ENCODE measurements around the gene LHPP.

LHPP gene

DNA sequence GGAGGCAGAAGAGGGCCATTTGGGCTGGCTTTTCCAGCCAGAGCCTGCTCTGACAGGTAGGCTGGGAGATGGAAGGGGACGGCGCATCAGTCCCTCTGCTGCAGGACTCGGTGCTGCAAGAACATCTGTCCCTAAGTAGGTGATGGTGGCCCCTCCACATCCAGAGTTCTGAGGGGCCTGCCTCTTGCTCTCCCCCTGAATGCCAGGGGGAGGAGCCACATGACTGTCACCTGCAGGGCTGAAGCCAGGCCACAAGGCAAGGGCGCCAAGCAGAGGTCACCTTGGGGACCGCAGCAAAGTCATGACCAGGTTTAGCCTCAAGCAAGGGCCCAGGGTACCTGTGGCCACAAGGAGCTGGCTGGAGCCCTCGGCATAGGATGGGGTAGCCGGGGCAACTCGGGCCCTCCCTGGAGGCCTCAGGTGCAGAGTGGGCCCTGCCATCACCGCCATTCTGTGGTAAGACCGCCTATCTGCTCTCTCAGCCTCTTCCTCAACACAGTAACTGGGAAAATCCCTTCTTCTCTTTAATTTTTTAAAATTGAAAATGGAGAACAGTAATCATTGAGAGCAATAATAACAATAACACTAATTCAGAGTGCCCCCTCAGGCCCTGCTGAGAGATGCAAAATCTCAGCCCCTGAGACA lies 183.3 kb downstream of the LHPP start:
- no peak for DNase-seq (ENCODE audit: low spot score)

DNA sequence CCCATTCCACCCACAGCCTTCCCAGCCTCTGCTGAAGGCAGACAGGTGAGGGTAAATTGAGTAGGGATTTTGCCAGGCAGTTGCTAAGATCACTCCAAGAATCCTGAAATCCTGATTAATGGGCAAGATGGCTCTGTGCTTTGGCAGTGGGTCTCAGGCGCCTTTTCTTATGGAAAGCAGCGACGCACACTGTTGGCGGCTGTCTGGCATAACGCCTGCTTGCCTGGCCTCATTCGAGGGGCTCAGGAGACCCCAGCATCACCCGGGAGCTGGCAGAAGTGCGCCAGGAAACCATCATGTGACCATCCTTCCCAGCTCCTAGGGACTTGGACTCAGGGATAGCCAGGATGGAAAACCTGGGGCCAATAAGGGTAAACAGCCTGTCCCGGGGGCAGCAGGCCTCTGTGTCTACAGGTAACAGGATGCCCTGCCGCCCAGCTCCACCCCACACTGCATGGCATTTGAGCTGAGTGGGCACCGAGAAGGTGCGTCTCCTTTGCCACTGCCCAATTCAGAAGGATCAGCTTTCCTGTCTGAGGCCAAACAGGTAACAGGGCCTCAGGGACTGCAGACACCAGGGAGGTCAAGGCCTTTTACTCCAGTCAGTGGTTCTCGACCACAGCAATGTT lies 184.0 kb downstream of the LHPP start:
- no peak for DNase-seq (ENCODE audit: low spot score)

DNA sequence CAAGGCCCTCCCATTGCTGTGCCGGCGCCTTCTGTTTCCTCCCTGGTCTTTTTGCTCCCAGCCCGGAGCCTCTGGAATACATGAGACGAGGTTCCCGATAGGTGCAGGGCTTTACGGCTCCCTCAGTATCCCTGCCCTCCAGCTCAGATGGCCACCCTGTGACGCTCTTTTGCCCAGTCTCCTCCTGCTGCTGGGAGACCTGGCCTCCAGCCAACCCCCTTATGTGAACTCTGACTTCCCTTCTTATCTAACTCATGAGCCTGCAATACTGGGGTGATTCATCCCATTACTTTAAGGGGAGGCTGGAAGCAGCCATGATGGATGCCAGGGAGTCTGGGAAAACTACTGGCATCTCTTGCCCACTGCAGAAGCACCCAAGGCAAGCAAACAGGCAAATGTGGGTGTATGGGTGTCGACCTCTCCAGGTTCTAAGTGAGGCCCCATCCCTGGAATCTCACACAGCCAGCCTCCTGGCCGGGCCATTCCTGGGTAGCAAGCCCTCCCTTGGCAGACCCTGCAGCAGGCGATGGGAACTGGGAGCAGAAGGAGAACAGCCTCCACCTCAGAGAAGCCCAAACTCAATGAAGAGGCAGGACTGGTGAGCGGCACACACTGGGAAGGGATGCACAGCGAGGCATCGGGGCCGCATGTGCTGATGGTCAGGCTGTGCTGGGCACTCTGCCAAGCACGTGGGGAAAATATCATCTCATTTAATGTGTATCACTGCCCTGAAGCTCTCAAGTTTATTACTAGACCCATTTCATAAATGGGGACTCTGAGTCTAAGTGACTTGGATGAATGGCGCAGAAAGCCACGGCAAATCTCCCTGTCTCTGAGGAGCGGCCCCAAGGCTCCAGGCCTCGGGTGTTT lies 185.1 kb downstream of the LHPP start:
- no peak for DNase-seq (ENCODE audit: low spot score)

DNA sequence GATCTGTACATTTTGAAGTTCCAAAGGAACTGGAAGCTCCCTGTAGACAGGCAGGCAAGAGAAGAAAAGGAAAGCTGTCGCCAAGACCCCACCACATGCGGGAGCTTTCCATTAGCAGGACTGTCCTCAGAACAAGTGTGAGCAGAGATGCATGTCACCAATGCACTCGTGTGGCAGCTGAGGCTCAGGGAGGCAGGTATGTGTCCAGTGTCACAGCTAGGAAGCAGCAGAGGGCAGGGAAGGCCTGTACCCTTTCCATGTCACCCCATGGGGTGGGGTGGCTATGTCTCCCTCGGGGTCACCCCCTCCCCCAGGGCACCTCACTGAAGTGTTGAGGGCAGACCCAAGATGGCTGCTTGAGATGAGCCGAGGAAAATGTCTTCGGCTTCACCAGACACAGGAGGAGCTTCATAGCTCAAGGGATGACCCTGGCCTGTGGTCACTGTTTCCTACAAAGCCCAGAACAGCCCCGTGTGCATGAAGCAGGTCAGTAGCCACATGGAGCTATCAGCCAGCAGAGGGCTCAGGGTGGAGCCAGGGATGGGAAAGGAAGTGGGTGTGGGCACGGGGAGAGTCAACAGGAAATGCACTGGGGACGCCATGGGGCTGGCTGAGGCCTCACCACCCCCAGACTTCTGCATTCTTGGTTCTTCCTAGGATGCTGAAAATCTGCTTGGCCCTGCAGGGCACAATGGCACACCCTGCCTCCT lies 186.0 kb downstream of the LHPP start:
- DNase-seq (ENCODE audit: low spot score), result peak; percentile 34

DNA sequence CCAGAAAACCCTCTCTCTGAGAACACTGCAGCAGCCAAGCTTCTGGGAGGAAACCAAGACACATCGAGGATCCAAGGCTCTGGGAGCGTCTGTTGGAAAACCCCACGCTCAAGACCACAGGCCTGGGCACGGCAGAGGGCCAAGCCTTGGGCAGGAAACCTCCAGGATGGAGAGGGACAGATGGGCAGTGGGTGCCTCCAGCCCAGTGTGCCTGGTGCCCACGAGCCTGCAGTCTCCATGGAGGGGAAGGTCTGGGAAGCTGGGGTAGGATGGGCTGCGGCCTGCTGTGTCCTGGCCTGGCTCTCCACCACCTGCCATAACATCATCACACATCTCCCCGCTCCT lies 186.5 kb downstream of the LHPP start:
- DNase-seq (ENCODE audit: low spot score), result no peak

DNA sequence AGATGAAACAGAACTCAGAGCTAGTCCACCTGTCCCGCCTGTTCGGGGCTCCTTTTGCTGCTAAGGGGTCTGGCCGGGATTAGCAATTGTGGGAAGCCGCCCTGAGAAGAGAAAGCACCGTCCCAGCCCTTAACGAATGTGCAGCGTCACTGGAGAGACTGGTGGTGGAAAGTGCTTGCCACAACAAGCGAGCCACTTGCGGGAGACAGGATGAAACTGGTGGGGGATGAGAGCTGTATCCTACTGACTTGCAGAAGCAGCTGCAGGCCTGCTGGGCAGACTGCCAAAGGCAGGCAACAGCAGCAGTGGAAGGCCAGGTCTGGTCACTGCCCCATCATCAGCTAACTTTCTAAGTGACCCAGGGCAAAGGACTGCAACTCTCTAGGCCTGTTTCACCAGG lies 187.1 kb downstream of the LHPP start:
- no peak for DNase-seq (ENCODE audit: low spot score)

DNA sequence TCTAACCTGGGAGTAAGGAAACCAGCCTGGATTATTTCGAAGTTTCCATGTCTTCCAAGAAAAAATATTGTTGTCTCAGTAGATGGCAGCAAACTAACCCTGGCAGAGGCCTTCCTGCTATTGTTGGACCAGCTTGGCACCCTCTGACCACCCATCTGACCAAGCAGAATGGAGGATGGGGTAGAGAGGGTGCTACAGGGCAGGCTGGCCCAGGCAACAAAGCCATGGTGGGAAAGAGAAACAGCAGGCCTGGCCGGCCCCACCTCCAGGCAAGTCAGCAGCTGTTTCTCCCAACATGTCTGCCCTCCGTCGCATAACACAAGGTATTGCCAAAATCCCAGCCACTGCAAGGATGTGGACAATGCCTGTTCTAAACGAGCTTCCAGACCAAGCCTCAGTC lies 187.6 kb downstream of the LHPP start:
- DNase-seq (ENCODE audit: low spot score), result no peak

DNA sequence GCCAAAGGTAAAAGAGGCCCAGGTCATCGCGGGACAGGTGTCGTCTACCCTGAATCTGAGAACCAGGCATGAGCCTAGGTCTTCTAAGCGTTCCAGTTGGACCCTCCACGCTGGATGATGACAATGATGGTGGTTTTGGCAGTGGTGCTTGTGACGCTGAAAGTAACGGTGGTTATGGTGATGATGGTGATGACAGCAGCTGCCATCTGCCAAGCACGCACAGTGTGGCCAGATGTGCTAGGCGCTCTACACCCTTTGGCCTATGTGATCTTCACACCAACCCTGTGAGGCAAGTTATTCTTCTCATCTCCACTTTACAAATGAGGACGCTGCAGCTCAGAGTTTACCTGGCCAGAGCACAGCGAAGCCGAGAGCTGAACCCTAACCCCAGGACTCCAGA lies 188.6 kb downstream of the LHPP start:
- no peak for DNase-seq (ENCODE audit: low spot score)

DNA sequence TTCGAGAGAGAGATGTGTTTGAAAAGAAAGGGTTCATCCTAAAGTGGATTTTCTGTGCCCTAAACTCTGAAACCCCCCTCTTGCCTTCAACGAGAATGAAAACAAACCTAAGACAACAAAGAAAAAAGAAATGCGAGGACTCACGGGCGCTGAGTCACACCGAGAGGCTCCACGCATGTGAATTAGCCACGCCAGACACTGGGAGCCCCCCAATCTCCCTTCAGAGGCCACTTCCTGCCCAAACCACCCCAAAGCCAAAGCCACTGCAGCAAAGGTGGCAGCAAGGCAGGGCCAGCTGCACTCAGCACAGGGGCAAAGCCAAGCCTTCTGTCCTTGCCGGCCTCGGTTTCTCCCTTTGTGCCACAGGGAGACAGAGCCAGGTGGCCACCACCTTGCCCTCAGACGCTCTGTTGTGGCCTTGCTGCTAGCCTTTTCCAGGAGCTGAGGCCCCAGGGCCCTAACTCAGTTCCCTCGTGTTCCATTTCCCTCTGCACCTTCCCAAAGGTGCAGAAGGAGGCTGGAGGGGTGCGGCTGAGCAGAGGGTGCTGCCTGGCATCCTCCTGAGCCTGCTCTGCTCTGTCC lies 189.3 kb downstream of the LHPP start:
- no peak for DNase-seq (ENCODE audit: low spot score)

DNA sequence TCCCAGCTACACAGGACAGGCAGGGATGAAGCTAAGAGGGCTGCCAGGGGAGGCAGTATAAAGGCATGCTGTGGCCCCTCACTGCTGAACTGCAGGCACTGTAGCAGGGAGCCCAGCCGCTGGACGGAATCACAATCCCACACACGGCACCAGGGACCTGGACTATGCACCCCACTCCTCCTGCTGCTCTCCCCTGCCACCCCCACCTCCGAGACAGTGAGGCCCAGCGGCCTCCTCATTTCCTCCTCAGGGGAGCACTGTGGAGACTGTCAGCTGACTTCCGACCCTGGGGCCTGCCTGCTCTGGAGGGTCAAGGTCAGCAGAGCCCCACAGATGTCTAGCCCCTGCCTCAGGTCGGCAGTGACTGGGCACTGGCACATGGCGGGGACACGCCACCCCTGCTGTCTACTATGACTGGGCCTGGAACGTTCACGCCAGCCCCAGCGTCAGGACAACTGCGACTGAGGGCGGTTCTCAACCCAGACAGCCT lies 189.8 kb downstream of the LHPP start:
- DNase-seq (ENCODE audit: low spot score), result no peak

DNA sequence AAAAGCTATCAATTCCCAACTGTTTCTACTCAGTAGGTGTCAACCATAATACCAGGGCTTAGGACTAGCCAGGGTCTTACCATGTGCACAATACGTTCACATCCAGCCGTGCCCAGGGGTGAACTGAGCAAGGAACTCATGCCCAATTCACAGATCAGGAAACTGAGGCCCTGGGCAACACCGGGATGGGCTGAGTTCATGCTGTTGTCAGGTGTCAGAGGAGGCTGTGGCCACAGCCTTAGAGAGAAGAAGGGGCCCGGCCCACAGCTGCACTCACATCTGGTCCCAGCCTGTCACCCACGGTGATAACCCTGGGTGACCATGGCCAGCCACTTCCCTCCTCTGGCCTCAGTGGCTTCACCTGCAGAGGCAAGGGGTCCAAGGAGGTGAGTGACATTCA lies 190.6 kb downstream of the LHPP start:
- DNase-seq (ENCODE audit: low spot score), result no peak

DNA sequence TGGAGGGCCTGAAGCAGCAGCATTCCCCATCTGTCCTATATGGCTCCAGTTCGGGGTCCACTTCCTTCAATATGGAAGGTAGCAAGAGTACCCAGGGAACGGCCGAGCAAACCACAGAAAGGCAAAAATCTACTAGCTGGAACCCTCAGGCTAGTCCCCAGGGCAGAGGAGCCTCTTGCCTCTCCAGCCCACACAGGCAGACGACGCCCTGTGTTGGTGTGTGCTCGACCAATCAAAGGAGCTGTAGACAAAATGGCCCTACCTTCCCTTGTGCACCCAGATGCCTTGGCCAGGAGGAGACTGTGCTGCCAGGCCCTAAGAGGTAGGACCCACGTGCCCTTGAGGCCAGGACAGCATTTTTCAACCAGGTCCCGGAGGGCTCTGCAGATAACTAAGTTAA lies 191.1 kb downstream of the LHPP start:
- no peak for DNase-seq (ENCODE audit: low spot score)

DNA sequence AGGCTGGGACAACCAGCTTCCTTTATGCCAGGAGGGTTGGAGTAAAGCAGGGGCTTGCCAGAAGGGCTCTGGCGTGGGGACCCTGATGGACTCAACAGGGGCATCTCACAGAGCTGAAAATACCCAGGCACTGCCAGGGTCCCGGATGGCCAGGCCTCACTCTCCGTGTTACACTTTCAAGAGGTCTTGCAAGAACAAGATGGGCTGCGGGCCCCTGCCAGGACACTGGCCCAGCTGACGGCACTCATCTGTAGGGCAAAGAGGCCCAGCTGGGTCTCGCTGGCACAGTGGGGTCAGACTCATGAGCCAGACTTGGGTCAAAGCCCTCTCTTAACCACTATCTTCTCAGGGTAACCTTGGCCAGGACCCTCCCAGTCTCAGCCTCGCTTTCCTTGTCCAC lies 191.7 kb downstream of the LHPP start:
- DNase-seq (ENCODE audit: low spot score), result no peak

DNA sequence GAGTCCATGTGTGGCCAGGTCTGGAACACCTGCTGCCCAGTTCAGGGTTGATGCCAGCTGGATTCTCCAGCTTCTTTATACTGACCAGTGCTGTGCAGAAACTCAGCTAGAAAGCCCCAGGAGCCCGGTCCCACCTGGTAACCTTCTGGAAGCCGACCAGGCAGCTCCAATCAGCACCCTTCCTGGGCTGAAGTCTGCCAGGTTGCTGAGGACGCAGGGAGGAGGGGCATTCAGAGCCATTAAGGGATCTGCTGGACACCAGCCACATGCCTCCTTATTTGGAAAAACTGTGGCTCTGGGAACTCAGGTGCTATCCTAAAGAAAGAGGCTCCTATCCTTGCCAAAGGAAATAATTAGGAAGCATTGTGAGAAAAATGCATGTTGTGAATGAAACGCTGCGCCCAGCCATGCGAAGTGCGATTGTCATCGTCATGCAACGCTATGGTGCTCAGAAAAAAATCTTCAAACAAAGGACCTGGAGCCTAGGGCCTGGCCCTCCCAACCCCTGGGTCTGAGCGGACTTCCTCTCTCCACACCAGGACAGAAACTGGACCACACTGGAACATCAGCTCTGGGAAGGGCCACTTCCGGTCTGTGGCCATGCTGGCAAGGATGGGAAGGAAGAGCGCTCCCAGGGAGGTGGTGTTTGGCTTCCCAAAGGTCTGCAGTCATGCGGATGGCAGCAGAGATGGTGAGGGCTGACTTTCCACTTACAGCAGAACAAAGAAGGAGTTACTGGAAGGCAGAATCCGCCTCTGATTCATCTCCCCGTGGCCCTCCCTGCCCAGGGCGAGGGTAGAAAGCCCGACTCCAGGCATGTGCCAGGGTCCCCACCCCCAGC lies 192.4 kb downstream of the LHPP start:
- no peak for DNase-seq (ENCODE audit: low spot score)

DNA sequence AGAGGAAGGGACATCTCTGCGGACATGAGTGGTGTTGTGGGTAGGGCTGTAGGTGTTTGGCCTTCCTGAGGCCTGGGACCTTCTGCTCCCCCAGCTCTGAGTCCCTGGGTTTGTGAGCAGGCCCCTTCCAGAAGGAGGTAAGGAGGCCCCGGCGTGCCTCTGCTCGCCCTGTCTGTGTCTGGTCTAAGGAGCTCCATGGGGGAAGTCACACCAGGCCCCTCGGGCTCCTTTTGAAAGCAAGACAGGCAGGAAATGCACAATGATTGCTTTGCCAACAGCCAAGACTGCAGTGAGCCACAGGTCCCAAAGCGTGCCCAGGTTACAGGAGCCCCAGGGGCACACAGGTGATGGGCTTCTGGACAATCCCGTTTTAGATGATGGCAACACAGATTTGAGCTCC lies 193.1 kb downstream of the LHPP start:
- DNase-seq (ENCODE audit: low spot score), result no peak

DNA sequence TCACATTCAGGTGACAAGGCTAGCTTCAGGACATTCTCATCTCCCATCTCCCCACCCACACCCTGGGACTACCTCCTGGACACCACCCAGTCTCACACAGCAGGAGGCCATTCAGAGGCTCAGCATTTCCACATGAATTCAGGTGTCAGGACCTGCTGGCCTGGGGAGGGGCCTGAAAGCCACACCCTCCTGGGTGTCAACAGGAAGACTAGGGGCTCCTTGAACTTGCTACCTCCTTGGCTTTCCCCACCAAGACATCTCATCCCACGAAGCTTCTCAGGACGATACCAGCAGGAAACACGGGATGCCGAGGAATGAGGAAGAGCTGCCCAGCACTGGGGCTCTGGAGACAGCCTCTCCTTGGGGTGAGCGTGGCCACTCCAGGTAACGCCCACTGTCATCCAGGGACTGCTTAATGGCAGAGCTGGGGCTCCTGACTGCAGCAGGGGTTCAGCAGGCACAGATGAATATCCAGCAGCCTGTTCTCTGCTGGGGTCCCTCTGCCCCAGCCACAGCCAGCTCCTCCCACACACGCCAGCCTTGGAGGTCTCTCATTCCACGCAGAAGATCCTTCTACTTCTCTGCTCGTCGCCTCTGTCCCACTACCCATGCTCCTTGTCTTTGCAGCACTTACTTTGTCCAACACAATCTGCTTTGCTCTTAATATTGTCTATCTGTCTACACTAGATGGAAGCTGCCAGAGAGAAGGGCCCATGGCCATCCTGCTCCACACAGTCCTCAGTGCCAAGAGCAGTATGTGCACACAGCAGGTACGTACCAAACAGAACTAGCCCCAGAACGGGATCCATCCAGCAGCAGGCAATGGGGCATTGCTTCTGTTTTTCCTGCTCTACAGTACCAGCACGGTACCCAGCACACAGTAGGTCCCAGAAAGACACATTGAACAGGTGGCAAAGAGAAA lies 193.8 kb downstream of the LHPP start:
- no peak for DNase-seq (ENCODE audit: low spot score)

DNA sequence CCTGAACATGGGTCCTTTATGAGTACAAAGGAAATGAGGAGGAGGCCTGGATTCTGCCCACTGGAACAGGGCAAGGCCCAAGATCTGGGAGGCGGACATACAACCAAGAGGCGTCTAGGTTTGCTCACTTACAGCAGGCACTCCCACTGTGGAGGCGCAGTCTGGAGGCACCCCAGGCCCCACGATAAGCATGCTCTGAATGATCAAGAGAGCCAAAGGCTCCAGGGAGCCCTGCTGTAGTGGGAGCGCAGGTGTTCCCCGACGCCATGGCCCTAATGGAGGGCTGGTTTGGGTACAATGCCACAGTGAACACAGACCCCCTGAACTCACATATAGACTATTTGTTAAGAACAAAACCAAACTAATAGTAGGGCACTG lies 194.5 kb downstream of the LHPP start:
- DNase-seq (ENCODE audit: low spot score), result no peak

DNA sequence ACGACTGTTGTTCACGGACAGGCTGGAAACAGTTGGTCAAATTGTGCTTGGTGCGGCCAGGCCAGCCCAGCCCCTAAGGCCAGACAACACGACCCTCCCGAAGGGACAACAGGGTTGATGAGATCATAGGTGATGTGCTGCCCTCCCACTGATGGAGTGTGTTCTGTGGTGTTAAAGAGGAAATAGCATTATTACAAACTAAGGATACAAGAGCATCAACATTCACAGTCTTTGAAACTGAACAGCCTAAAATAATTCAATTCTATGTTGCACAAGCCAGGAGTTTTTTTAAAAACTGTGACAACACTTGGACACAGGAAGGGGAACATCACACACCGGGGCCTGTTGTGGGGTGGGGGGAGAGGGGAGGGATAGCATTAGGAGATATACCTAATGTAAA lies 194.9 kb downstream of the LHPP start:
- no peak for DNase-seq (ENCODE audit: low spot score)

DNA sequence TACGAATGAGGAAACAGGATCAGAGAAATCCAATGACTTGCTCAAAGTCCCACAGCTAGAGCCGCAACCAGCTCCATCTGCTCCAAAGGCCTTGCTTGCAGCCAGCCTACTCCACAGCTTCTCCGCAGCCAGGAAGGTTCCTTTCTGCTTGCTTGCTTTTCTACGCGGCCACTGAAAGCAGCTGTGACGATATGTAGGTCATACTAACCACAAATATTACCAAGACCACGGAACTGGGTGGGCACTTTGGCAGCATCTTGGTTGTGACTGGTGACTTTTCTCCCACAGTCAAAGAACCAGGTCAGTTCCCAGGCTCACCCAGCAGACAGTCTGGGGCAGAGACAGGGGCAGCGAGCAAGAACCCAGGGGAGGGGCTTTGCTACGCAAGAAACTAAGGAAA lies 196.2 kb downstream of the LHPP start:
- DNase-seq (ENCODE audit: low spot score), result no peak

DNA sequence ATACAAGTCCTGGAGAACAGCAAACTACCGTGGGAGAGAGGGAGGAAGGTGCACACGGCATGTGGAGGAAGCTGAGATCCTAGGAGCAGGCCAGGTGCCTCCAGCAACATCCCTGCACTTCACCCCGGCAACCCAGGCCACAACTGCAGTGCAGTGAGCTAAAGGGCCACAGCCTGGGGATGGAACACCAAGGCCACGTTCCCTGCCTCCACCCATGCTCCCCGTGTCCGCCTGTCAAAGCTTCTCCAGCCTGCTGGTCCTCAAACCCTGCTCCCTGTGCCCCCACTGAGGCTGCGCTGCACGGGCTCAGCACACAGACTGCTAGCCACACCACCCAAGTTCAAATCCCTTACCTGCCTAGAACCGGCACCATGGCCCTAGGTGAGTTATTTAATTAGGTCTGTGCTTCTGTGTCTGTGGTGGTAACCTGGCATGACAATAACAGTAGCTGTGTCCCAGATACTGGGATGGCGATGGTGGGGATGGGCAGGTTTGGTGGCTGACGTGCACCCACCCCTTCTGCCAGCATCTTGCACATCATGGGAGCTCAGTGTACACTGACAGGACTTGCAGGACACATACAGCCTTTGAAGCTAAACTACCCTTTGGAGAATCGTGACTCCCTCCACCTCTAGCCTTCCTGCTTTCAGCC lies 197.1 kb downstream of the LHPP start:
- DNase-seq (ENCODE audit: low spot score), result no peak

All from SW480 (cell line).